Measurements from ENCODE around the gene AP1S1. TPM values are rescaled to one million over a fixed set of nuclear protein-coding genes. Genes with fewer than 3 reads are reported as not detected.

Gene AP1S1
- total RNA-seq, 1 experiment from 2014 or later = 72.5 TPM

- Mint-ChIP-seq H3K27ac (ENCODE audit: low read depth, unreplicated experiment) (peak within 1 kb of the TSS; percentile 85), H3K9me3 (ENCODE audit: unreplicated experiment) (no peaks in the 10 kb centered on the region), H3K4me1 (ENCODE audit: insufficient read depth, unreplicated experiment) (peaks cover 49% of the 10 kb centered on the region), H3K27me3 (ENCODE audit: insufficient read depth, unreplicated experiment) (no peaks in the 10 kb centered on the region), H3K36me3 (ENCODE audit: insufficient read depth, unreplicated experiment) (peaks cover 28% of the 10 kb centered on the region), H3K4me3 (ENCODE audit: unreplicated experiment) (peak within 1 kb of the TSS; percentile 76)
- CTCF ChIA-PET = interaction anchor here (0.6 to 1.7 kb wide), 7 partner anchors 14 to 229 kb away, joined by 3 to 6 read pairs (median 3); no protein-coding TSS in a partner anchor
- TF ChIP-seq, protein P1, sequence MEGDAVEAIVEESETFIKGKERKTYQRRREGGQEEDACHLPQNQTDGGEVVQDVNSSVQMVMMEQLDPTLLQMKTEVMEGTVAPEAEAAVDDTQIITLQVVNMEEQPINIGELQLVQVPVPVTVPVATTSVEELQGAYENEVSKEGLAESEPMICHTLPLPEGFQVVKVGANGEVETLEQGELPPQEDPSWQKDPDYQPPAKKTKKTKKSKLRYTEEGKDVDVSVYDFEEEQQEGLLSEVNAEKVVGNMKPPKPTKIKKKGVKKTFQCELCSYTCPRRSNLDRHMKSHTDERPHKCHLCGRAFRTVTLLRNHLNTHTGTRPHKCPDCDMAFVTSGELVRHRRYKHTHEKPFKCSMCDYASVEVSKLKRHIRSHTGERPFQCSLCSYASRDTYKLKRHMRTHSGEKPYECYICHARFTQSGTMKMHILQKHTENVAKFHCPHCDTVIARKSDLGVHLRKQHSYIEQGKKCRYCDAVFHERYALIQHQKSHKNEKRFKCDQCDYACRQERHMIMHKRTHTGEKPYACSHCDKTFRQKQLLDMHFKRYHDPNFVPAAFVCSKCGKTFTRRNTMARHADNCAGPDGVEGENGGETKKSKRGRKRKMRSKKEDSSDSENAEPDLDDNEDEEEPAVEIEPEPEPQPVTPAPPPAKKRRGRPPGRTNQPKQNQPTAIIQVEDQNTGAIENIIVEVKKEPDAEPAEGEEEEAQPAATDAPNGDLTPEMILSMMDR (IDR thresholded peaks at IDR 0.05; ENCODE audit: unreplicated experiment) = peak; percentile 37
- intact Hi-C loops (cut with micrococcal nuclease) = loop anchor here (2.0 kb wide), 1 partner anchor 26 kb away; no protein-coding TSS in a partner anchor
- TSS peak; percentile 19 for BruUV-seq (replicated peaks)
- POLR2A ChIA-PET = interaction anchor here (0.7 to 3.6 kb wide), 14 partner anchors 8 to 699 kb away, joined by 3 to 24 read pairs (median 6); partner anchors contain the start of genes PLOD3, TRIM56, ZCWPW1 and ZNHIT1
- DNase-seq (ENCODE audit: unreplicated experiment) = peak; percentile 99
Measured at GRCh38 chr7:101126651-101127459, 27.4 kb upstream of the AP1S1 start, which contains the start of gene SERPINE1. TSS of gene SERPINE1 (plus strand) at chr7:101127104. CDS start at chr7:101128394, 1,290 bp downstream.

DNA sequence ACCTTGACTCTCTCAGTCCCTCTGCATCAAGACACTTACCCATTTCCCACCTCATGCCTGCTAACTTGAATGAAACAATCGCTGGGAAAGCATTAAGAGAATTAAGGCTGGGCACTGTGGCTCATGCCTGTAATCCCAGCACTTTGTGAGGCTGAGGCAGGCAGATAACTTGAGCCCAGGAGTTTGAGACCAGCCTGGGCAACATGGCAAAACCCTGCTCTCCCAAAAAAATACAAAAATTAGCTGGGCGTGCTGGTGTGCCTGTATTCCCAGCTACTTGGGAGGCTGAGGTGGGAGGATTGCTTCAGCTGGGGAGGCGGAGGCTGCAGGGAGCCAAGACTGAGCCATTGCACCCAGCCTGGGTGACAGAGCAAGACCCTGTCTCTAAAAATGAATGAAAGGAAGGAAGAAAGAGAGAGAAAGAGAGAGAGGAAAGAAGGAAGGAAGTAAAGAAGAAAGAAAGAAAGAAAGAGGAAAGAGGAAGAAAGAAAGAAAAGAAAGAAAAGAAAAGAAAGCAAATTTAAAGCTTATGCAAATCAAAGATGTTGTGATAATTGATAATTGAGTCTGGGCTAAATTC lies 26.7 kb upstream of the AP1S1 start:
- TF ChIP-seq, protein P1 (IDR thresholded peaks at IDR 0.05; ENCODE audit: unreplicated experiment) = no peak
- Mint-ChIP-seq H3K4me1 (ENCODE audit: insufficient read depth, unreplicated experiment) (peaks cover 46% of the 10 kb centered on the region), H3K9me3 (ENCODE audit: unreplicated experiment) (no peaks in the 10 kb centered on the region), H3K36me3 (ENCODE audit: insufficient read depth, unreplicated experiment) (peaks cover 34% of the 10 kb centered on the region), H3K27ac (ENCODE audit: low read depth, unreplicated experiment) (peak overlapping the region; percentile 85), H3K4me3 (ENCODE audit: unreplicated experiment) (peak overlapping the region; percentile 76), H3K27me3 (ENCODE audit: insufficient read depth, unreplicated experiment) (no peaks in the 10 kb centered on the region)
- intact Hi-C loops (cut with micrococcal nuclease) = loop anchor here (2.0 kb wide), 1 partner anchor 27 kb away; no protein-coding TSS in a partner anchor
- BruUV-seq (replicated peaks) = TSS peak; percentile 84
- DNase-seq (ENCODE audit: unreplicated experiment) = no peak
- ChIA-PET CTCF (interaction anchor here (0.6 to 1.7 kb wide), 5 partner anchors 8 to 164 kb away, joined by 3 to 6 read pairs (median 4); no protein-coding TSS in a partner anchor), POLR2A (interaction anchor here (1.0 to 3.6 kb wide), 7 partner anchors 10 to 116 kb away, joined by 3 to 24 read pairs (median 6); partner anchors contain the start of gene TRIM56)

DNA sequence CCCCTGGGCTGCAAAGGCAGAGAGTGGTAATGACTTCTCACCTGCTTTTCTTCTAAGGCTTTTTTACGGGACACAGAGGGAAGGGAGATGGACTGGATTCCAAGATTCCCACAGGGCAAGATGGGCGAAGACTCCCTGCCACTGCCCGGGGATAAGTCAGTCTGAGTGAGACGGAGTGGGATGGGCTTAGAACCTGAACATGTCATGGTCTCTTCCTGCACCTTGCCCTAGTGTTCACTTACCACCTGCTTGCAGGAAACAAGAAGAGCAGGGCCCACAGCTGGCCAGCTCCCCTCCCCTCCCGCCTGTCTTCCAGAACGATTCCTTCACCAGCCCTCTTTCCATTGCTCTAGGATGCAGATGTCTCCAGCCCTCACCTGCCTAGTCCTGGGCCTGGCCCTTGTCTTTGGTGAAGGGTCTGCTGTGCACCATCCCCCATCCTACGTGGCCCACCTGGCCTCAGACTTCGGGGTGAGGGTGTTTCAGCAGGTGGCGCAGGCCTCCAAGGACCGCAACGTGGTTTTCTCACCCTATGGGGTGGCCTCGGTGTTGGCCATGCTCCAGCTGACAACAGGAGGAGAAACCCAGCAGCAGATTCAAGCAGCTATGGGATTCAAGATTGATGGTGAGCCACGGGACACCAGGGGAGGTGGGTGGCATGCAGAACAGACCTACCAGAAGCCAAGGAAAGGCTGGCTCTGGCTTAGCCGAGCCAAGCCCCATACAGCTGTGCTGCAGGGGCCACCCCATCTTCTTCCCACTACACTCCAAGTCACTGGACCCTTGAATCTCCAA lies 26.0 kb upstream of the AP1S1 start:
- intact Hi-C loops (cut with micrococcal nuclease) = no loop called here
- ChIA-PET CTCF (interaction anchor here (0.6 to 1.7 kb wide), 6 partner anchors 9 to 163 kb away, joined by 3 to 6 read pairs (median 4); no protein-coding TSS in a partner anchor), POLR2A (interaction anchor here (0.6 to 3.6 kb wide), 6 partner anchors 9 to 116 kb away, joined by 3 to 24 read pairs (median 12); partner anchors contain the start of gene TRIM56)
- Mint-ChIP-seq H3K27ac (ENCODE audit: low read depth, unreplicated experiment) (peak overlapping the region; percentile 85), H3K4me3 (ENCODE audit: unreplicated experiment) (peak overlapping the region; percentile 76), H3K27me3 (ENCODE audit: insufficient read depth, unreplicated experiment) (no peaks in the 10 kb centered on the region), H3K36me3 (ENCODE audit: insufficient read depth, unreplicated experiment) (peaks cover 41% of the 10 kb centered on the region), H3K4me1 (ENCODE audit: insufficient read depth, unreplicated experiment) (peaks cover 46% of the 10 kb centered on the region), H3K9me3 (ENCODE audit: unreplicated experiment) (no peaks in the 10 kb centered on the region)
- DNase-seq (ENCODE audit: unreplicated experiment) = no peak
- BruUV-seq (replicated peaks) = no TSS peak
- TF ChIP-seq, protein P1 (IDR thresholded peaks at IDR 0.05; ENCODE audit: unreplicated experiment) = no peak
